Vagina (tissue), 2 donors: Measurements from ENCODE around the gene SIGLEC1.

Experiments used
- CTCF ChIP-seq, 3 experiments: fragments of 450-650 bp in 2 of 3; fragments of 200-600 bp in 1 of 3; sonication (generic) in 1 of 3; IDR thresholded peaks; one replicate each; pipeline ENCODE4 v1.5.1; 2017 to 2019; ENCODE audit warnings: antibody characterized with exemption in 3 of 3, mild to moderate bottlenecking in 2 of 3, moderate library complexity in 2 of 3
- POLR2A ChIP-seq, 2 donors: fragments of 450-650 bp; IDR thresholded peaks; one replicate each; pipeline ENCODE4 v1.6.1; 2017; ENCODE audit warnings: antibody characterized with exemption in 2 of 2, mild to moderate bottlenecking in 2 of 2, moderate library complexity in 2 of 2

- no peak for TF ChIP-seq CTCF (IDR thresholded peaks at IDR 0.05)
- TF ChIP-seq POLR2A (IDR thresholded peaks at IDR 0.05), result no peak
Observed at GRCh38 chr20:3749087-3749688, 36.8 kb upstream of the SIGLEC1 start.
